NCI-H1436 treated with DMSO at 0.1 percent for 48 hours (cell line): Measurements from ENCODE around the gene PADI4.
"Not testable (repeated sequence)": the region's sequence is repeated elsewhere in the genome, so short reads cannot be mapped to it uniquely, and the experiment has no call there.

ENCODE experiments used
- DNase-seq: peaks from one replicate; lab custom pipeline; 2025; lab: John Stamatoyannopoulos, UW

PADI4 gene

DNA sequence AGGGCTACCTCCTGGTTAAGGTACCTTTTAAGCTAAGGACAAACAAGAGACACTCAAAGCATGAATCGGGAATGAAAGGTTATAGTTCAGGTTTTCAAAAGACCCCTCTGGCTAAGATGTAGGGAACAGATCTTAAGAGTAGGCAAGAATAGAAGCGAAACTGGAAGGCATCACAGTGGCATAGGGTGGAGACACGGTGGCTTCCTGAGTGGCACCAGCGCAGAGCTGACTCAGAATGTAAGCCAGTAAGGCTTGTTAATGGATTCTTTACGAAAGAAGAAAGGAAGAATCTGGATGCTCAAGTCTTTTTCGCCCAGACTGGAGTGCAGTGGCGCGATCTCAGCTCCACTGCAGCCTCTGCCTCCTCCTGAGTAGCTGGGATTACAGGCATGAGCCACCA lies 85.2 kb downstream of the PADI4 start:
- DNase-seq = no peak

- no peak for DNase-seq
Measured at GRCh38 chr1:17397910-17398695, 90.1 kb downstream of the PADI4 start.

DNA sequence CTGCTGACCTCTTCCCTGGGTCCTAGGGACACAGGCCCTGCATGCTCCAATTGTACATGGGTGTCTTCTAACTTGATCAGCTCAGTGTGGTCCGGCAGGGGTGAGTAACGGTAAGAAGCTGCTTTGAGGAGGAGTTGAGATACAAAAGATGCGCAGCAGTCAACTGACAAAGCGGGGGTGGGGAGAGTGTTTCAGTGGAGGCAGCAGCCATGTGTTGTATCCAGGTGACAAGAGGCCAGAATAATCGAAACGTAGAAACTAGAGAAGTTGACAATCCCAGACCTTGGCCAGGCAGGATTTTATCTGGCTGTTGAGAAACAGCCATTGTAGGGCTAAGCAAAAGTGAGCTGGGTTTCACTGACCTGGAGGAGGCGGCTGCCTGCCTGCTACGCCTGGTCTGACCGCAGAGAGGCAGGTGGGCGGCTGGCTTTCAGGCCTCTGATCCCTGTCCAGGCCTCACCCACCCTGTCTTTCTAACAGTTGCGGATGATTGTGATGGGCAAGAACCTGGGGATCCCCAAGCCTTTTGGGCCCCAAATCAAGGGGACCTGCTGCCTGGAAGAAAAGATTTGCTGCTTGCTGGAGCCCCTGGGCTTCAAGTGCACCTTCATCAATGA lies 92.8 kb downstream of the PADI4 start:
- no peak for DNase-seq

GRCh38 chr1:17401841-17402240 lies 93.8 kb downstream of the PADI4 start:
- no peak for DNase-seq

DNA sequence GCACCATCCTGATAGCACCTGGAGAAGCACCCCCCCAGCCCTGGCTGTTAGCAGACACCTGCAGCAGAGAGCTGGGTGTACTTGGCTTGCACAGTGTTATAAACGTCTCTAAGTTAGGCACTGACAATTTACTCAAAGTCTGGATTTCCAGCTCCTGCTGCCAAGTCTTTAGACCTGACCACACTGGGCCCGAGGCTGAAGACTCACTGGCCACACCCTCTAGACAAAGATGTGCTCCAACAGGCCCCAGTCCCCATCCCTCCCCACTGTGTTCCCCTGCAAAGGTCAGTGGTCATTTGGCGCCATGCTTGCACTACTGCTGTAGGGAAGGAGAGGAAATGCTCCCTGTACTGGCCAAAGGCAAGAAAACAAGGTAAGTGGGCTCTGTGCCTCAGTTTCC lies 95.1 kb downstream of the PADI4 start:
- no peak for DNase-seq

GRCh38 chr1:17404034-17404684 lies 96.2 kb downstream of the PADI4 start:
- no peak for DNase-seq

DNA sequence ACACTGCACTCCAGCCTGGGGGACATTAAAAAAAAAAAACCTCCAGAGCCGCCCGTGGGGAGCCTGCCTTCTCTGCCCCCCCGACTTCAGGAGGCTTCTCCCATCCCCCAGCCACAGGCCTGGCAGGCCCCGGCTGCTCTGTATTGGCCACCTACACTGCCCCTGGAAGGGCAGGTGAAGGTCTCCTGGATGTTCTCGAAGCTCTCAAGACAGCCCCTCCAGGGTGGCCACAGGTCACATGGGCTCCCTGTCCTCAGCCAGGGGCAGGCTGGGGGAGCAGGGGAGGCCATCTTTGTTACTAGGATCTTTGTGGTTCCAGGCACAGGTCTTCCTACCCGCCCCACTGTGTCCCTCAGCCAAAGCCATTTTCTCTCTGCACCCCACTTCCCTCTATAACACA lies 96.8 kb downstream of the PADI4 start:
- no peak for DNase-seq

- DNase-seq = no peak
Measured at GRCh38 chr1:17405898-17406759, 98.1 kb downstream of the PADI4 start.

DNA sequence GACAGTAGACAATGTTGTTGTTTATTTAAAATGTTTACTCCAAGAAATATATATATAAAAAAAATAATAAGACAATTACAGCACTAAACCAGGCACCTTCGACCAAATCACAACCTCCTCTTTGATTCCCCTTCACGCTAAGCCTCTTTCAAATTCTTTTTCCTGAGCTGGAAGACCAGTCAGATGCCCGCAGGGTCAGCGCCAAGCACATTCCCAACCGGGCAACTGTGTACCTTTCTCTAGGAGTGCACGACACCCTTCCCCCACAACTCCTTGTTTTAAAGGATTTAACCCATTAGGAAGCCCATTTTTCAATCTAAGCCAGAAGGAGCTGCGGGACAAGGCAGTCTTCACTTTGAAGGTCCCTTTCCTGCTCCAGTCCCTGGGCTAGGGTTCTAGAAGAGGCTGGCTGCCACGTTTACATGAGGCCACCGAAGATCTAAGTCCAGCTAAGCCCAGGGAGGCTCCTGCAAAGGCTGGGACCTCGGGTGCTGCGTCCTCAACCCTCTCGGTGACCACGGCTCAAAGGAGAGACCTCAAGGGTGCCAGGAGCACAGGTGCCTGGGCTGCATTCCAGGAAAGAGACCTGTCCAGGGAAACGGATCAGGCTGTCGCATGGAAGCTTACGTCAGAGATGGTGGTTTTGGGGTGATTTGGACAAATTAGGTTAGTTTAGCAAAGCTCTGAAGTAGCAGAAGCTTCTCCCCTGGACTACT lies 98.9 kb downstream of the PADI4 start:
- DNase-seq = not testable (repeated sequence)

DNA sequence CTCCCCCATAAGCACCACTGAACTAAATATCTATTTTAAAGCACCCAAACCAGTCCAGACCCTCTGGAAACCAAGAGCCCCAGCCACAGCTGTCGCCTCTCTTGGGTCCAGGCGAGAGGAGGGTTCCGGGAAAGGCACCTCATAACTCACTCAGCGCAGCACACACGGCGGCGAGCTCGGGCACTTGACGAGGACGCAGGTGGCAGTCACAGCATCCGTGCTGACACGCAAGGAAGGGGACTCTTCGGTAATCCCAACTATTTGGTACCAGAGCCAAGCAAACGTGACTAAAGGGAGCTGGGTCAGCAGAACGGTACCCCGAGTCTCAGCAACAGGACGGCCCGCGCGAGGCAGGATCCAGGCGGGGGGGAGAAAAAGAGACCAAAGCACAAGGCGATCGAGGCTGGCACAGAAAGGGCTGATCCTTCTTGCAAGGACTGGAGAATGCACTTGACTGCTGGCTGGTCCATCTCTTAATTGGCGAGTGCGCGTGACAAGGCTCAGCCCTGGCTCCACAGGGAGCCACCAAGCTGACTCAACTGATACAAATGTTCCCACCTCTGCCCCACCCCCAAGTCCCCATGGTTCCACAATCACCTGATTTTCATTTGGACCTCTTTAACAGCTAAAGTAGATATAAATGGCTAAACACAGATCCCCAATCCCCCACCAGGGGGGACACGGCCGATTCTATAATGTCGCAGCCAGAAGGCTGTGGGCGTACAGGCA lies 100.0 kb downstream of the PADI4 start:
- DNase-seq = not testable (repeated sequence)

GRCh38 chr1:17409391-17409811 lies 101.4 kb downstream of the PADI4 start:
- no peak for DNase-seq

- no peak for DNase-seq
Measured at GRCh38 chr1:17412093-17412870, 104.3 kb downstream of the PADI4 start.
